HepG2 (cell line): Measurements from ENCODE around the gene ZFPM1. TPM values are rescaled to one million over a fixed set of nuclear protein-coding genes. Genes with fewer than 3 reads are reported as not detected.

Experiments
- AGO2 ChIP-seq: fragments of 200-400 bp; formaldehyde crosslinking; optimal IDR thresholded peaks from 2 replicates; pipeline ENCODE3; 2017; ENCODE audit warnings: mild to moderate bottlenecking, low read depth, low read length, moderate library complexity
- CEBPB ChIP-seq: IDR thresholded peaks from 2 replicates; pipeline ENCODE4 v1.6.1; 2011; ENCODE audit warnings: low read depth, low read length, improper control_type of control experiment, borderline replicate concordance
- DMTF1 ChIP-seq: sonication (generic); formaldehyde crosslinking; IDR thresholded peaks from 2 replicates; pipeline ENCODE4 v1.4.0; 2020; ENCODE audit warnings: mild to moderate bottlenecking, missing genetic modification reagents
- FOXK2 ChIP-seq: fragments of 450-650 bp; IDR thresholded peaks from 2 replicates; pipeline ENCODE4 v1.6.1; 2016
- HDAC1 ChIP-seq: sonication (generic); formaldehyde crosslinking; IDR thresholded peaks from 2 replicates; pipeline ENCODE4 v1.5.1; 2020; ENCODE audit warnings: mild to moderate bottlenecking, missing genetic modification reagents
- HIVEP1 ChIP-seq: sonication (generic); formaldehyde crosslinking; IDR thresholded peaks from 2 replicates; pipeline ENCODE4 v1.4.0; 2020; ENCODE audit warnings: mild to moderate bottlenecking, missing genetic modification reagents
- HNF1A ChIP-seq, 2 experiments: sonication (generic) in 1 of 2; formaldehyde crosslinking in 1 of 2; IDR thresholded peaks; 2 replicates each; pipeline versions ENCODE4 v1.4.0 to v1.6.1; 2016 to 2020; ENCODE audit warnings: borderline replicate concordance in 1 of 2, low read depth in 1 of 2, mild to moderate bottlenecking in 1 of 2, missing genetic modification reagents in 1 of 2
- HNRNPLL ChIP-seq: fragments of 200-400 bp; formaldehyde crosslinking; IDR thresholded peaks from 2 replicates; pipeline ENCODE4 v1.6.1; 2017; ENCODE audit warnings: mild to moderate bottlenecking, low read depth, low read length; ENCODE audit not compliant: poor library complexity, severe bottlenecking
- KDM3A ChIP-seq: IDR thresholded peaks from 2 replicates; pipeline ENCODE4 v1.6.1; 2018; ENCODE audit warnings: low read depth, missing compliant biosample characterization
- NRL ChIP-seq: sonication (generic); formaldehyde crosslinking; IDR thresholded peaks from 2 replicates; pipeline ENCODE4 v1.5.0; 2020; ENCODE audit warnings: missing genetic modification reagents, mild to moderate bottlenecking, moderate library complexity, borderline replicate concordance
- RBM39 ChIP-seq: fragments of 200-400 bp; formaldehyde crosslinking; IDR thresholded peaks from one replicate; pipeline ENCODE4 v1.6.1; 2018; ENCODE audit warnings: antibody characterized with exemption, mild to moderate bottlenecking, low read depth, low read length; ENCODE audit not compliant: poor library complexity, severe bottlenecking
- SAP130 ChIP-seq: IDR thresholded peaks from 2 replicates; pipeline ENCODE4 v1.6.1; 2016; ENCODE audit warnings: low read depth
- SETDB1 ChIP-seq: sonication (generic); formaldehyde crosslinking; IDR thresholded peaks from 2 replicates; pipeline ENCODE4 v1.5.1; 2020; ENCODE audit warnings: missing genetic modification reagents, mild to moderate bottlenecking, borderline replicate concordance
- SPEN ChIP-seq: sonication (generic); formaldehyde crosslinking; IDR thresholded peaks from 2 replicates; pipeline ENCODE4 v1.5.1; 2020; ENCODE audit warnings: low read depth, mild to moderate bottlenecking, missing genetic modification reagents
- ZFP36L1 ChIP-seq: sonication (generic); formaldehyde crosslinking; IDR thresholded peaks from 2 replicates; pipeline ENCODE4 v1.8.0; 2022; ENCODE audit warnings: mild to moderate bottlenecking, missing genetic modification reagents, moderate library complexity
- ZMAT3 ChIP-seq: sonication (generic); formaldehyde crosslinking; conservative IDR thresholded peaks from 2 replicates; pipeline ENCODE4 v1.7.0; 2021; ENCODE audit warnings: missing genetic modification reagents
- ZNF138 ChIP-seq: sonication (generic); formaldehyde crosslinking; IDR thresholded peaks from 2 replicates; pipeline ENCODE4 v1.5.0; 2020; ENCODE audit warnings: mild to moderate bottlenecking, low read depth, missing genetic modification reagents
- ZNF564 ChIP-seq: sonication (generic); formaldehyde crosslinking; IDR thresholded peaks from 2 replicates; pipeline ENCODE4 v1.8.1; 2023; ENCODE audit warnings: mild to moderate bottlenecking, missing genetic modification reagents
- ZNF572 ChIP-seq: sonication (generic); formaldehyde crosslinking; IDR thresholded peaks from 2 replicates; pipeline ENCODE4 v1.5.1; 2020; ENCODE audit warnings: mild to moderate bottlenecking, missing genetic modification reagents
- ZNF652 ChIP-seq: IDR thresholded peaks from 2 replicates; pipeline ENCODE4 v1.6.1; 2016; ENCODE audit warnings: low read depth, borderline replicate concordance
- ZNF784 ChIP-seq: sonication (generic); formaldehyde crosslinking; IDR thresholded peaks from 2 replicates; pipeline ENCODE4 v1.5.1; 2020; ENCODE audit warnings: missing genetic modification reagents, mild to moderate bottlenecking, borderline replicate concordance
- ZSCAN30 ChIP-seq: sonication (generic); formaldehyde crosslinking; IDR thresholded peaks from 2 replicates; pipeline ENCODE4 v1.5.0; 2020; ENCODE audit warnings: mild to moderate bottlenecking, missing genetic modification reagents
- polyA plus RNA-seq, 8 experiments: library from polyadenylated mRNA; depleted of rRNA in 3 of 8; stranded (reverse) in 7 of 8; unstranded in 1 of 8; fragments of >200 nt; fragmentation: Illumina TruSeq in 4 of 8; extraction: Trizol in 4 of 8; gene quantifications; 2 replicates each; pipeline versions ENCODE4 v1.2.1 to v1.2.3, GENCODE V29; 2011 to 2016; ENCODE audit warnings: low read depth in 4 of 8, missing spikeins in 1 of 8, mixed read lengths in 1 of 8; ENCODE audit not compliant: insufficient read depth in 1 of 8
- total RNA-seq, 5 experiments: library from RNA; depleted of rRNA; stranded (reverse); fragments of >200 nt; fragmentation: Illumina TruSeq; extraction: Trizol; gene quantifications; 2 replicates each; pipeline ENCODE4 v1.2.3, GENCODE V29; 2016; ENCODE audit warnings: low read depth in 1 of 5

Gene ZFPM1
- total and polyA plus RNA-seq, 2 of the 13 experiments (the other 11 are each of a cell fraction or from before 2014, with no cell fraction given), result 1.3 to 3.8 TPM

- TF ChIP-seq HNF1A (IDR thresholded peaks at IDR 0.05; ENCODE audit: low read depth) (no peak), HNF1A (CRISPR knock-in tag; IDR thresholded peaks at IDR 0.05; ENCODE audit: borderline replicate concordance) (0 out of 2 replicates have a peak, but pooled peaks have one; percentile 18), RBM39 (peak; percentile 62), NRL (CRISPR knock-in tag) (no peak; the same call in 1 of the 2 replicates), HIVEP1 (no peak), HDAC1 (CRISPR knock-in tag) (peak; percentile 40; the same call in 1 of the 2 replicates), ZNF138 (CRISPR knock-in tag) (no peak), ZSCAN30 (CRISPR knock-in tag) (no peak), DMTF1 (CRISPR knock-in tag) (no peak), ZMAT3 (CRISPR knock-in tag) (peak; percentile 46; the same call in 1 of the 2 replicates), ZFP36L1 (CRISPR knock-in tag) (no peak), SETDB1 (CRISPR knock-in tag) (no peak), ZNF652 (CRISPR knock-in tag) (no peak), AGO2 (peak; percentile 85), ZNF572 (CRISPR knock-in tag) (no peak), FOXK2 (no peak), ZNF564 (CRISPR knock-in tag) (no peak), HNRNPLL (peak; percentile 16), SAP130 (CRISPR knock-in tag) (peak; percentile 18; the same call in 1 of the 2 replicates), CEBPB (no peak), KDM3A (CRISPR knock-in tag) (0 out of 2 replicates have a peak, but pooled peaks have one; percentile 20), ZNF784 (CRISPR knock-in tag) (no peak), SPEN (CRISPR knock-in tag) (no peak)
Measured at GRCh38 chr16:88453611-88454522, 787 bp downstream of the ZFPM1 start (continued).
